Measurements from ENCODE around the gene PCNT.

DNA sequence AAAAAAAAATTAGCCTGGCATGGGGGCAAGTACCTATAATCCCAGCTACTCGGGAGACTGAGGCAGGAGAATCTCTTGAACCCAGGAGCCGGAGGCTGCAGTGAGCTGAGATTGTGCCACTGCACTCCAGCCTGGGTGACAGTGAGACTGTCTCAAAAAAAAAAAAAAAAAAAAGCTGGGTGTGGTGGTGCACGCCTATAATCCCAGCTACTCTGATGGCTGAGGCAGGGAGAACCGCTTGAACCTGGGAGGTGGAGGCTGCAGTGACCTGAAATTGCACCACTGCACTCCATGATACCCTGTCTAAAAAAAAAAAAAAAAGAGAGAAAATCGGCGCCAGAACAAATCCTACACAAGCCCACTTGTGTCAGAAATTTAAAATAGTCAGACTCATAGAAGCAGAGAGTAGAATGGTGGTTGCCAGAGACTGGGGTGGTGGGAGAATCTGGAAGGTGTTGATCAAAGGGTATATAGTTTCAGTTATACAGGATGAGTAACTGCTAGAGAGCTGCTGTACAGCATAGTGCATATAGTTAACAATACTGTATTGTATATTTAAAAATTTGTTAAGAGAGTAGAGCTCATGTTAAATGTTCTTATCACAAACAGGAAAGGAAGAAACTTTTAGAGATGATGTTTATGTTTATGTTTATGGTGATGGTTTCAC, 144.3 kb downstream of the PCNT start:
- TF ChIP-seq CTCF (IDR thresholded peaks at IDR 0.05): no peak
- no peak for TF ChIP-seq POLR2A (IDR thresholded peaks at IDR 0.05)
